ENCODE data around the gene DHRS12. TPM values are rescaled to one million over a fixed set of nuclear protein-coding genes. Genes with fewer than 3 reads are reported as not detected.

Gene DHRS12
- total RNA-seq, 1 donor from 2014 or later = 19.8 TPM

DNA sequence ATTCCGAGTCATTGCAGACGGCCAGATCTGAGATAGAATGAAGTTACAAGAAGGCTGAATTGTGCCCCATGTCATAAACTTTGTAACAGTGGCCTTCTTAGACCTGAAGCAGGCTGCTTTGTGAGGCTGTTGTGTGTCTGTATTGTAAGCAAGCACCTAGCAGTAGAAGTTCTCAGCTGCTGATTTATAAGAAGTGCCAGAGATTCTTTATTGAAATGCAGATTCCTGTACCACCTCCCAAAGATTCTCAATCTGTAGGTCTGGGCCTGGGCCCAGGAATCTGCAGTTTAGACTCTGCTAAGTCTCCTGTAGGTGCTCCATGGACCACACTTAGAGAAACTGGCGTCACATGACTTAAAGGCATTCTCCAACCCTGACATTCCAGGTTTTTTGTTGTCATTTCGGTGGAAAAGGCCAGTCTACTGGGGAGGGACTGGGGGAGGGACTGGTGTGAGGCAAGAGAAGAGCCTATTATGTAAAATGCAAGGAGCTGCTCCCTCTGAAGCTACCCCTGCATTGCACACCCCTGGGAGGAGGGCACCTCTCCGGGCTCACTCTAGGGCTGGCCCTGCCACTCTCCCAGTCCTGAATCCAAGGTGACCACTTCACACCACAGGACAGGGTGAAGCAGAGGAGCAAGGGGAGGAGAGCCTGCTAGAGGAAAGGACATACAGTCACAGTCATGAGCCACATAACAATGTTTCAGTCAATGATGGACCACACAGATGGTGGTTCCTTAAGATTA is 41.8 kb upstream of the DHRS12 start:
- no peak overlapping the region for H3K27ac Mint-ChIP-seq (ENCODE audit: unreplicated experiment)
- TF ChIP-seq, protein P1, sequence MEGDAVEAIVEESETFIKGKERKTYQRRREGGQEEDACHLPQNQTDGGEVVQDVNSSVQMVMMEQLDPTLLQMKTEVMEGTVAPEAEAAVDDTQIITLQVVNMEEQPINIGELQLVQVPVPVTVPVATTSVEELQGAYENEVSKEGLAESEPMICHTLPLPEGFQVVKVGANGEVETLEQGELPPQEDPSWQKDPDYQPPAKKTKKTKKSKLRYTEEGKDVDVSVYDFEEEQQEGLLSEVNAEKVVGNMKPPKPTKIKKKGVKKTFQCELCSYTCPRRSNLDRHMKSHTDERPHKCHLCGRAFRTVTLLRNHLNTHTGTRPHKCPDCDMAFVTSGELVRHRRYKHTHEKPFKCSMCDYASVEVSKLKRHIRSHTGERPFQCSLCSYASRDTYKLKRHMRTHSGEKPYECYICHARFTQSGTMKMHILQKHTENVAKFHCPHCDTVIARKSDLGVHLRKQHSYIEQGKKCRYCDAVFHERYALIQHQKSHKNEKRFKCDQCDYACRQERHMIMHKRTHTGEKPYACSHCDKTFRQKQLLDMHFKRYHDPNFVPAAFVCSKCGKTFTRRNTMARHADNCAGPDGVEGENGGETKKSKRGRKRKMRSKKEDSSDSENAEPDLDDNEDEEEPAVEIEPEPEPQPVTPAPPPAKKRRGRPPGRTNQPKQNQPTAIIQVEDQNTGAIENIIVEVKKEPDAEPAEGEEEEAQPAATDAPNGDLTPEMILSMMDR (IDR thresholded peaks at IDR 0.05; ENCODE audit: partially characterized antibody, unreplicated experiment) = no peak

DNA sequence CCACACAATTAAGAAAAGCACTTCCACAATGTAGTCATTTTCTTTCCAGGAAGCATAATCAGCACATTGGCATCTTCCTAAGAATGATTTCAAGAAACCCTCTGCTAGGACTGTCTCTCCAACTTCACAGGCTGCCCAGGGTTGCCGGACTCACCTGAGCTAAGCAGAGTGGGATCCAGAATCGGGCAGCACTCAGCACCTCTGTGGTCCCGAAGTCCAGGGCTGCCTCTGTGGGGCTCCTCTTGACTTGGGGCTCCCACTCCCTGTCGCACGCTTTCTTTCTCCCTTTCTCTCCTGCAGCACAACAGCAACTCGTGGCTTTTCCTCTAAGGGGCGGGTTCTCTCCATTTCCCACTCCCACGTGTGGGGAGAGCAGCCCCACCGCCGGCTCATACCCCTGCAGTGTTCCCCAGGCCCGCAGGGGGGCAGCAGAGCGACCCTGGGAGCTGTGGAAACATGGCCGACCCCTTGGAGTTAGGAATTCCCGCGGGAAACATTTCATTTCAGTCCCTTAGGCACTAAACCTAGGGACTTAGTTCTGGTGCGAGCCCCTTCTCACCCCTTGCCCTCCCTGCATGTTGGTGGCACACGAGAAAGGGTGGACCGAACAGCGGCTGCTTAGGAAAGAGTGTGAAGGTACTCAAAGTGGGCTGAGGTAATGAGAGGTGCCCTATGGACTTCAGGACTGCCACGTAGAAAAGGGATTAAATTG is 41.1 kb upstream of the DHRS12 start, which contains the start of gene TMEM272:
TSS of gene TMEM272 (minus strand) at position 316 of the 712 bp plus-strand sequence. CDS start 6,647 bp downstream, outside the sequence.
- Mint-ChIP-seq H3K27me3 (ENCODE audit: unreplicated experiment) (peaks cover 3% of the 10 kb centered on the region), H3K27ac (ENCODE audit: unreplicated experiment) (no peak within 1 kb of the TSS), H3K36me3 (ENCODE audit: unreplicated experiment) (peaks cover 5% of the 10 kb centered on the region), H3K4me3 (ENCODE audit: unreplicated experiment) (no peak within 1 kb of the TSS), H3K9me3 (ENCODE audit: unreplicated experiment) (no peaks in the 10 kb centered on the region), H3K4me1 (ENCODE audit: low read depth, unreplicated experiment) (no peaks in the 10 kb centered on the region)
- TF ChIP-seq, protein P1 (IDR thresholded peaks at IDR 0.05; ENCODE audit: partially characterized antibody, unreplicated experiment) = peak; percentile 91
- DNase-seq = peak; percentile 80

More for the DNA sequence above, 41.8 kb upstream of the DHRS12 start:
- Mint-ChIP-seq H3K4me3 (ENCODE audit: unreplicated experiment) (no peak overlapping the region), H3K36me3 (ENCODE audit: unreplicated experiment) (peaks cover 5% of the 10 kb centered on the region), H3K9me3 (ENCODE audit: unreplicated experiment) (no peaks in the 10 kb centered on the region), H3K27me3 (ENCODE audit: unreplicated experiment) (peaks cover 3% of the 10 kb centered on the region), H3K4me1 (ENCODE audit: low read depth, unreplicated experiment) (no peaks in the 10 kb centered on the region)
- DNase-seq = no peak

DNA sequence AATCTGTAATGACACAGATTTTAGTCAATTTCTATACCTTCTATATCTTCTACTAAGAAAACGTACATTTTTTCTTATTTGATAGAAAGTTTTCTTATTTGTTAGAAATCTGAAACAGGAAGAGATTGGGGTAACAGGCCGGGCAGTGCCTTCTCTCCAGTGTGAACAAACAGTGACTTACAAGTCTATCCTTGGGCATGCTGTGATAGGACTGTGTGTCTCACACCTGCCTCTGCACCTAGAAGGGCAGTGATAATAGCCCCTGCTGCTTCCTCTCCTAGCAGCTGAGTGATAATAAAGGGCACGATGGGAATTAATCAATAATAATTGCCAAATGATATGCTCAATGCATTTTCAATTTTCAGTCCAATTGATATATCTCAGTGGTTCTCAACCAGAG is 39.6 kb upstream of the DHRS12 start:
- peaks cover 3% of the 10 kb centered on the region for H3K27me3 Mint-ChIP-seq (ENCODE audit: unreplicated experiment)
- TF ChIP-seq, protein P1 (IDR thresholded peaks at IDR 0.05; ENCODE audit: partially characterized antibody, unreplicated experiment) = no peak
- H3K4me1 Mint-ChIP-seq (ENCODE audit: low read depth, unreplicated experiment) = no peaks in the 10 kb centered on the region
- no peaks in the 10 kb centered on the region for H3K36me3 Mint-ChIP-seq (ENCODE audit: unreplicated experiment)
- no peak overlapping the region for H3K27ac Mint-ChIP-seq (ENCODE audit: unreplicated experiment)
- no peak overlapping the region for H3K4me3 Mint-ChIP-seq (ENCODE audit: unreplicated experiment)
- H3K9me3 Mint-ChIP-seq (ENCODE audit: unreplicated experiment) = no peaks in the 10 kb centered on the region
- no peak for DNase-seq

DNA sequence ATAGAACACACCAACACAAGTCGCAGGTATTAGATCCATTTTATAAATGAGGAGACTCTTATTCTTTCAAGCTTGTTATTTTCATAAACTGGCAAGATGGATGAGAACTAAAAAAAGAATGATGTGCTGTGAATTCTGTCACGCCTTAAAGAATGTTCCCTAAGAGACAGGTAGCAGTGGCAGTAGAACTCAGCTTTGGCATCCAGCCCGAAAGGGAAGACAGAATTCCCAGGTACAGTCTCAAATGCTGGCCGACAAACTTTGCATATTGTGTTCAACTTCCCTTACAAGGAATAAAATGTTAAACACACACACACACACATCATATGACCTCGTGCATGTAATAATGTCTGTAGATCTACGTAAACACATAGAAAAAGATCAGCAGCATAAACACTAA is 37.8 kb upstream of the DHRS12 start:
- Mint-ChIP-seq H3K4me1 (ENCODE audit: low read depth, unreplicated experiment) (peaks cover 2% of the 10 kb centered on the region), H3K36me3 (ENCODE audit: unreplicated experiment) (no peaks in the 10 kb centered on the region), H3K9me3 (ENCODE audit: unreplicated experiment) (peaks cover 4% of the 10 kb centered on the region), H3K27ac (ENCODE audit: unreplicated experiment) (no peak overlapping the region), H3K4me3 (ENCODE audit: unreplicated experiment) (no peak overlapping the region), H3K27me3 (ENCODE audit: unreplicated experiment) (peaks cover 3% of the 10 kb centered on the region)
- TF ChIP-seq, protein P1 (IDR thresholded peaks at IDR 0.05; ENCODE audit: partially characterized antibody, unreplicated experiment) = no peak
- DNase-seq = no peak

DNA sequence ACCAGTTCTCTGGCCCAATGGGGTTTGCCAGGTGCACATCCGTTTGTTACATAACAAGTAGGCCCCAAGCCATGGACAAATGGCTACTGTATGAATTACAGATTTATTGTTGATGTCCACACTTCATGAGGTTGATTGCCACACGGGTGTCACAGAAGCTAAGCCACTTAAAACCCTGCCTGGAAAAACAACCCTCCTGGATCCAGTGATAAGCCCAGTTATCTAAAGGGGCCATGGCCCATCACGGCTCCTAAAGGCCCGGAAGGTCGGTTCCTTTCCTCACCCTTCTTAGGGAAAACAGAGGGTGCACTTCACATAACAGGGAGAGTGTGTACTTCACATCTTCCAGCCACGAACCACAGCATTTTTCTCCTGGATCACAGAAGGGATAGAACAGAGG is 37.0 kb upstream of the DHRS12 start:
- no peaks in the 10 kb centered on the region for H3K36me3 Mint-ChIP-seq (ENCODE audit: unreplicated experiment)
- peaks cover 1% of the 10 kb centered on the region for H3K27me3 Mint-ChIP-seq (ENCODE audit: unreplicated experiment)
- H3K4me3 Mint-ChIP-seq (ENCODE audit: unreplicated experiment) = no peak overlapping the region
- H3K4me1 Mint-ChIP-seq (ENCODE audit: low read depth, unreplicated experiment) = peaks cover 9% of the 10 kb centered on the region
- H3K27ac Mint-ChIP-seq (ENCODE audit: unreplicated experiment) = no peak overlapping the region
- H3K9me3 Mint-ChIP-seq (ENCODE audit: unreplicated experiment) = peaks cover 4% of the 10 kb centered on the region
- TF ChIP-seq, protein P1 (IDR thresholded peaks at IDR 0.05; ENCODE audit: partially characterized antibody, unreplicated experiment) = no peak
- DNase-seq = no peak
